ENCODE data around the gene NOTCH2.
"Not testable (repeated sequence)": the region's sequence is repeated elsewhere in the genome, so short reads cannot be mapped to it uniquely, and the experiment has no call there.

NOTCH2 gene

DNA sequence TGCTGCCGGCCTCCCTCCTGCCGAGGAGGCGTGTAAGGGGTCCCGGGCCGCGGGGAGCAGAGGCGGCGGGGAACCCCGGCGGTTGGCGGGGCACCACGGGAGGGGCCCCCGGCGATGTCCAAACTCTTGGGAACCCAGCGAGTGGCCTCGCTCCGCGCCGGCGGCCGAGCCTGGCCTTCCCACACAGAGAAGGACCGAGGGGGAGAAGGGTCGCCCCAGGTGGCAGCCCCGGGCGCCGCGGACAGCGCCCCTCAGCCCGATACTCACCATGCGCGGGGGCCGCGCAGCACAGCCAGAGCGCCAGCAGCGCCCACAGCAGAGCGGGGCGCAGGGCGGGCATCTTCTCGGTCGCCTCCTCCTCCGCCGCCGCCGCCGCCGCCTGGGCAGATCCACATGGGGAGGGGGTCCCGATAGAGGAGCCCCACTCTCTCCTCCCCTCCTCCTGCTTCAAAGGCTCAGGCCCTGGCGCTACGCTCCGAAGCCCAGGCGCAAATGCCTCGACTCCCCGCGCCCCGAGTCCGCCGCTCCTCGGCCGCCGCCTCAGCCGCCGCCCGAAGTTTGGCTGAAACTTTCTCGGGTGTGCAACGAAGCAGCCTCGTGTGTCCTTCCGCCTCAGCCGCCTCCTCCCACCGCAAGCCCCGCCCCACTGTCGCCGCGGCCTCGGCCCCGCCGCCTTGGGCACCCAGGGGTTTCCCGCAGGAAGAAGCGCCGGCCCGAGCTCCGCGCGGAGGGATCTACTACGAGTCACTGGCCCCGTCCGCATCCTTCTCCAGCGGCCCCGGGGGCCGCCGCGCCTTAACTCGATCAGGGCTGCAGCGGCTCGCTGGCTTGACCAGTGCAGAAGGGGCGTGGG lies at the start of gene NOTCH2:
Gene NOTCH2 (minus strand): TSS at position 596 of the 853 bp plus-strand sequence. CDS start 256 bp downstream, at position 340.
- DNase-seq (ENCODE audit: low read depth), result peak; percentile 32

DNA sequence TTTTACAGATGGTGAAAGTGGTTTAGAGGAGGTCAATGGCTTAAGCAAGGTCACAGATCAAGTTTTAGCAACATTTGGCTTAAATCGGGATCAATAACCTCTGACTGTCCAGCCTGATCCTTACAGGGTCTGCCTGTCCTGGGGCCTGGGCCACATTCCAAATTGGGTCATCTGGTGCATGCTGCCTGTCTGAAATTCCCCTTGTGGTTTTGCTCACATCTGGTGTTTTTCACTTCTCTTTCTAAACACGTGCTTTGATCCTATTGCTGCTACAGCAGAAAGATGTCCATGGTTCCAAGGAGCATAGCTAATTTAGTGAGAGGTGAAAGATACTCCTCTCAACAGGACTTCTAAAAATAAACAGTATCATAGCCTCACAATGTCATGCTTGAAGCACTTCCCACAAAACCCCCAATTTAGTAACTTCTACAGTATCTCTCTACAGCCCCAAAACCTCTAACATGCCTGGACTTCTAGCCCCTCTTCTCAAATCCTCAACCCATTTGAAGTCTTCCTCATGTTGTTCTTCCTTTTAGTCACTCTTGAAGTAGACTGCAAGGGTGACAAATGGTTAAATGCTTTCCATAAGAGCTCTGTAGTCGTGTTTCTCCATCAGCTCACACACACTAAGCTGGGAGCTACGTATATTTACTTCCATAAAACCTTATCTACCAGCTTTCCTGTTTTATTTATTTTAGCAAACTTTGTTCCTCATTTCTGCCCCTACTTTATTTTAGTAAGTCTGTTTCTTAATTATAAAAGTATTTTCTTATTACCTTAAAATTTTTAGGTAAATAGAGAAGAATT lies 48.1 kb upstream of the NOTCH2 start:
- DNase-seq (ENCODE audit: low read depth), result not testable (repeated sequence)

DNA sequence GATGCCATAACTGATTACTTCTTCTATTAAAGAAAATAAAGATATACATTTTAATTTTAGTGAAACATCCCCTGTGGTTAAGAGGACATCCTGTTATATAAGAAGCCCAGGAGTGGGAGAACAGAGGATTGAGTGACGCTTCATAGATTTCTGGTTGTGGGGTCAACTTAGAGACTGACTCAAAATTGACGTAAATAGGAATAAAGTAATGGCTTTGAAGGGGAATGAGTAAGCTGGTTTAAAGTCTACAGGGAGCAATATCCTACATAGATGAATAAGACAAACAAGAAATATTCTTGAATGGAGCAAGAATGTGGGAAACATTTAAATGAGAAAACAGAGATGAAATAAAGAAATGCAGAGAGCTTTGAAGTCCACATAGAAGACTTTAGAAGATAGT lies 46.6 kb upstream of the NOTCH2 start:
- DNase-seq (ENCODE audit: low read depth), result peak; percentile 82

DNA sequence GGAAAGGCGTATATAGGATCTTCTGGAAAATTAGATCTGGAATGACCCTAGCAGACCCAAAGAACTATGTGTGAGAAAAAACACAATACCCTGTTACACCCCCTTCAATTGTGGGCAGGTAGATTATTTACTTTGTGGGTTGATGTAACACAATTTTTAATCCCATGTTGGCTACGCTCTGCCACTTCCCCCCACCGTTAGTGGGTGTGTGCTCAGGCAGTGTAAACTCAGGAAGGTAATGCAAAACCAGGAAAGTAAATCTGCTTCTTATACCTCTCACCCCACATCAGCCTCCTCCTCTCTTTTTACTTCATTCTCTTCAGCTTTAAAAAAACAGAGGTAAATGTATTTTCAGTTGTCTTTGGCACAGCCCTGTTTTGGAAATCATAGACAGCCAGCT lies 43.7 kb upstream of the NOTCH2 start:
- not testable (repeated sequence) for DNase-seq (ENCODE audit: low read depth)

DNA sequence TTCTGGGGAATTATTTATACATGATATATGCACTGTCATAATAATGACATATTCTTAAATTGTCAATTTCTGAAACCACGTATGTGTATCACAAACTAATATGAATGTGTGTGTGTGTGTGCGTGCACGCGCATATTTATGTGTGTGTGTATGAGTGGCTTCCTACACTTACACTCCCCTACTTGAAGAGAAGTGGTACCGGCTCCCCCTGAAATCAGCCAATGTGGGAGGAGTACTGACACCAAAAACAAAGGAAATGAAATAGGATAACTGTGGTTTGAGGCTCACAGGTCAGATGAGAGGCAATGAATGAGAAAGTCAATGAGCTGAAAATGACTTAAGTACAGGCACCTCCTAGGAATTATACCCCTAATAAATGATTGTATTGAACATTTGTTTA lies 42.8 kb upstream of the NOTCH2 start:
- peak; percentile 38 for DNase-seq (ENCODE audit: low read depth)

DNA sequence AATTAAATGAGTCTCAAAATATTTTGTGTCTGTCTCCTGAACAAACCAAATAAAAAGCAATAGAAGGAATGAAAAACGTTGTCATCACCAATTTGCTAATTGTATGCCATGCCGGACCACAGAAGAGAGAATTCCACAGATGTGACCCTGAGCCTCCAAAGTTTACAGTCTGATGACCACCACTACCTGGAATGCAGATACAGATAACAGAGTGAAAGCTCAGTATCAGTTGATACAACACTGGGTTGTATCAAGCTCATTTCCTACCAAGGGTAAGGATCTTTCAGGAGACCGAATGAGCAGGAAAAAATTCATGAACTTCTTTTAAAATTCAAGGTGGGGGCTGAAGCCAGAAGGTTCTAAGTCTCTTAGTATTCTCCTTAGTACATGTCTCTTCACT lies 42.3 kb upstream of the NOTCH2 start:
- not testable (repeated sequence) for DNase-seq (ENCODE audit: low read depth)

DNA sequence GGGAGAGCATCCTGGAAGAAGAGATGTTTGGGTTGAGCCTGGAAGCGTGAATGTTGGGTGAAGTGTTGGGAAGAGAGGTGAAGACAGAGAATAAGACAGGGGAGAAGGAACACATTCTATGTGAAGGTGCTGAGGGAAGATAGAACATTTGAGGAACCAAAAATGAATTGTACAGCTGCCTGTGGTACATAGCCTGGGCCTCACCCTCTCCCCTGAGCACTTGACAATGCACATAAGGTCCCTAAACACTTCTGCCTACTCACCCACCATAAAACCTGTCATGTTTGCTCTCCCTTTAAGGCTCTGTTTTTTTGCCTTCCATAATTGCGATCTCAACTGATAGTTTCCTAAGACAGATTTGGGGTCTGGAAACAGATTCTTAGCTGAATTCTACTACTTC lies 41.5 kb upstream of the NOTCH2 start:
- not testable (repeated sequence) for DNase-seq (ENCODE audit: low read depth)

DNA sequence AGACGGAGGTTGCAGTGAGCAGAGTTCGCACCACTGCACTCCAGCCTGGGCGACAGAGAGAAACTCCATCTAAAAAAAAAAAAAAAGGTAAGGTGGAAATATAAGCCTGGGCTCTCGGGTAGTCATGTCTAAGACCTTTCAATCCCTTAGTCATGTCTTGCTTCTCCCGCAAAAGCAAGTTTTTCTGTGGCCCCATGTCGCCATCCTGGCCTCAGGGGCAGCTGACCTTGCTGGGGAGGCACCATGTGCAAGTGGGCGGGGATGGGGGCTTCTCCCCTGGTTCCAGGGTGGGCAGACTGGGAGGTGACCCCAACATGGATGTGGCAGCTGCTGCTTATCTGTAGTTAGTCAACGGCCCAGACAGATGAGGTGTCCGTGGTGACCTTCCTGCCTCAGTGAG lies 40.2 kb upstream of the NOTCH2 start:
- not testable (repeated sequence) for DNase-seq (ENCODE audit: low read depth)

DNA sequence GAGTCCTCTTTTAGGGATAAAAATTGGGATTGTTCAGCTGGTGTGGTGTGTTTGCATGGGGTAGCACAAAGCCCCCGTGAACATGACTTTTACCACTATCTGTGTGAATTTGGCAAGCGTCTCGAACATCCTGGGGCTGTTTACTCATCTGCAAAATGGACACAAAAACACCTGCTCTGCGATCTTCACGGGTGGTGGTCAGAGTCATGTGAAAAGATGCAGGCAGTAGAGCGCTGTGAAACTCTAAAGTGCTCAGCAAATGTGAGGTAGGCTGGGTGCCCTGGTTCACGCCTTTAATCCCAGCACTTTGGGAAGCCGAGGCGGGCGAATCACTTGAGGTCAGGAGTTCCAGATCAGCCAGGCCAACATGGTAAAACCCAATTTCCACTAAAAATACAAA lies 39.7 kb upstream of the NOTCH2 start:
- DNase-seq (ENCODE audit: low read depth), result not testable (repeated sequence)

DNA sequence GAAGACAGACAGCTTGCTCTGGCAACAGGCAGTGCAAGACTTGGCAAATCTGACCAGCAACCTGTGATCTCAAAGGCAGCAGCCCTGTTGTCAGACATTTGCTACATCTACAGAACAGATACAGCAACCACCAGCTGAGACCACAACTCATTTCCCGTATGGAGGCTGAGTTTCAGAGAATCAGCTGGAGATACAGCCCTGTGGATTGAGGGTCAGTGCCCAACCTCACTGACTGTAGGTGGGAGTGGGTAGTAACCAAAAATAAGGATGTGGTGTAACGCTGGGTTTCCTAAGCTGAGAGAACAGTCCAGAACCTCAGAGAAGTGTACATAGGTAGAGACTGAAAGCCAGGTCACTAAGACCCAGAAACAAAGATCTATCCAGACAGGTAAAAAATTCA lies 35.8 kb upstream of the NOTCH2 start:
- not testable (repeated sequence) for DNase-seq (ENCODE audit: low read depth)

DNA sequence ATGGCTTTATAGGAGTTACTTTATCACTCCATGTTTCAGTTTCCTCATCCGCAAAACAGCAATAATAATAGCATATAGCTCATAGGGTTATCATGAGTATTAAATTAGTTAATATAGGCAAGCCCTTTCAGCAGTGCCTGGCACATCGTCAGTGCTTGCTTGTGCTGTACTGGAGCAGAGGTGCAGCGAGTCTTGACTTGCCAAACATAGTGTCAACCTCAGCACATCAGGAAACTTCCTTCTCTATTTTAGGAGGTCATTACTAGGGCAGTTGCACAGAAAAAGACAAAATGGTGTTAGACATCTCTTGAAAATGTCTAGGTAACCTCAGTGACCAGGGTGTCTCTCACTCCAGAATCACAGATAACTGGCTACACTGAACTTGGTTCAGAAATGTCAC lies 34.3 kb upstream of the NOTCH2 start:
- not testable (repeated sequence) for DNase-seq (ENCODE audit: low read depth)

DNA sequence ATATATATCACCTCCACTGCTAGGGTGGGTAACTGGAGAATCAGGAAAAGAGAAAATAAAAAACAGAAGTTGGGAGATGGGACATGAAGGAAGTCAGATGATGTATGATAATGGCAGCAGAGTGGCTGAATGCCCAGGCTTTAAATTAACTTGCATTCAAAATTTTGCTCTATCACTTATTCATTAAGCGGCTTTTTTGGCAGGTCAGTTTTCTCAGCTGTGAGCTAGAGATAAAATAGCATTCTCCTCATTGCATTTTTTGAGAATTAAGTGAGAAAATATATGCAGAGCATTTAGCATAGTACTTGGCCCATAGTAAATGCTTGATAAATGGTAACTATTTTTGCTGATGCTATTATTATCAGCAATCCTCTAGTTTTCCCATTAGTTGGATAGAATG lies 32.1 kb upstream of the NOTCH2 start:
- not testable (repeated sequence) for DNase-seq (ENCODE audit: low read depth)

DNA sequence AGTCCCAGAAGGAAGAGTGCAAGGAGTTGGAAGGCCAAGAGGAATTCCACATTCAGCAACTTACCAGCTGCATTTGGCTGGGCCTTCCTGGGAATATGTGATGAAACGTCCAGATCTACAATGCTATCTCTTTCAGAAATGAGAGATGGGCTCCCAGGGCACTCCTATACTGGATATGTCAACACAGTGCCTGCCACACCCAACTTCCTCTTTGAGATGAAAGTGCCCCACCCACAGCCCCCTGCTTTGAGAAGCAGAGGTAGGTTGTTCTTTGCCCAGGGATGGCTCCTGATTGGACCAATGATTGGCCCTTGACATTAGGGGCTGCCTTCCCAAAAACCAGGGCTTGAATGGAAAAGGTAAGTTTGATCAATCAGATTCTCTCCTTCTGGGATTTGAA lies 31.1 kb upstream of the NOTCH2 start:
- DNase-seq (ENCODE audit: low read depth), result not testable (repeated sequence)

DNA sequence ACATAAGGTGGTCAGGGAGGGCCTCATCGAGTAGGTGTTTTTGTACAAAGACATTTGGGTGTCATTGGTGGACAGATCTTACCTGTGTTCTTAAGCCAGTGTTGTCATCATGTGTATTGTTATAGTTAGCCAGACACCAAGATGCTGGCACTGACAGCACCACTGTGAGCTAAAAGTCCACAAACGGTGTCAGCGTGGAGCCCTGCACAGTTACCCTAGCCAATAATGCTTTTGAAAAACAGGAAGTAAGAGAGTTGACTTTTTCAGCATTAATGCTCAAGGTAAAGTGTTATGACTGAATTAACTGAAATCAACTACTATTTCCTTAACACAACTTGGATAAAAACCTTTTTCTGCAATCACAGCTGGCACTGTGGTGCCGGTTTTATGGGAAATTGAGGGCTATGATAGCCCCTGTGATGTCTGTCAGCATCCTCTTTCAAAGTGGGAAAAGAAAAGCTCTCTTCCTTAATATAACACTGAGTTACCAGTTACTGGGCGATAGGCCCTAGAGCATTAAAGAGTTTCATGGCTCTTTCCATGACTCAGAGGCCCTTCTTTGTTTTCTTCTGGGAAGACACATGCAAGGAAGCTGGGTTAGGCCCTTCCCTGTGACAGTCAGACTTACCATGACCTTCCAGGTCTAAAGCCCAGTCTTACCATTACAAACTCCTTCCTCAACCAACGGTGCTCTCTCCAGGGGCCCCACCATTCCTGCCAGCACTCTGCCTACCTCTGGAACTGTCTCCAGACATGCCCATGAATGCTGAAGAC lies 29.7 kb upstream of the NOTCH2 start:
- not testable (repeated sequence) for DNase-seq (ENCODE audit: low read depth)

DNA sequence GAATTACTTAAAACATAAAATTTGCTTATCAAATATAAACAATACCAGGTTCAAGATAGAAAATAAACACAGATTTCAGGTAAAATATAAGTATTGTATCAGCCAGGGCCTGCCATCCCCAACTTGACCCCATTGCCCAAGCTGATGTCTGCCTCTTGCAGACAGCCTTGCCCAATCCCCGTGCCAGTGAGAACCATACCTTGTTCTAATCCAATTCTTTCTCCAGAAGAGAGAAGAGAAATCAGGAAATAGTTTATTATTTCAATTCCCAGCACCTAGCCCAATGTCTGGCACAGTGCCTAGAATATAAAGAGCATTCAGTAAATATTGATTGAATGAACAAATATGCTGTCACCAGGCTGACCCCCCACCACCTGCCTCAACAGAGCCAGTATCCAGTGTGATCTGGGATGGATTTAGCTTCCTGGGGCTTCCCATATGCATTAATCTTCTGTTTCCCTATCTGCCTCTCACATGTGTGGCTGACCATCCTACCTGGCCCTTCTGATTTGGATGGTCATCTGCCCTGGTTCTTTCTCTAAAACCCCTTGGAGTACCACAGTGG lies 27.6 kb upstream of the NOTCH2 start:
- not testable (repeated sequence) for DNase-seq (ENCODE audit: low read depth)

DNA sequence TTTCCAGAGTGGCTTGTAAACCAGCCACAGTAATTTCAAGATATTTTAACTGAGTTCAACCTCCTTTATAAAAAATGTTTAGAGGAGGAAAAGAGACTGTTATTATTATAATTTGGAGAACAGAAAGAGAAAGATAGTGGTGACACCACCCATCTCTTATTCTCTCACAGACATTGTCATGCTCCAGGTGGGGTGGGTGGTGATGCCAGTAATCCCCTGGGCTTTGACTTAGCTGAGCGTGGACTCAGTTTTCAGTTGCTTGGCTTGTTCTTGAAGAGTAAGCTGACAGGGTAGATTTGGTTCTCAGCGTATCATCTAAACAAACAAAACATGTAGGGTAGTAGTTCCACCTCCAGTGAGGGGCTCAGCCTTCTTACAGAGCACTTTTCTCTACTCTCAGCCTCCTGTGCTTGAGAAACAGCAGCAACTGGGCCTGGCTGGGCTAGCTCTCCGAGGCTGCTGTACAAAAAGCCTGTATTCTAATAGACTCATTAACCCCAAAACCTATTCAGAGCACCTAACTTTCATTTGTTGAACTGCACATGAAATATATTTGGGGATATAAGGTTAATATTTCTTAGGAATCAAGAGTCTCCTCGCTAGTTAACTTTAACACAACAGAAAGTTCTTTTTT lies 24.2 kb upstream of the NOTCH2 start:
- DNase-seq (ENCODE audit: low read depth), result not testable (repeated sequence)

DNA sequence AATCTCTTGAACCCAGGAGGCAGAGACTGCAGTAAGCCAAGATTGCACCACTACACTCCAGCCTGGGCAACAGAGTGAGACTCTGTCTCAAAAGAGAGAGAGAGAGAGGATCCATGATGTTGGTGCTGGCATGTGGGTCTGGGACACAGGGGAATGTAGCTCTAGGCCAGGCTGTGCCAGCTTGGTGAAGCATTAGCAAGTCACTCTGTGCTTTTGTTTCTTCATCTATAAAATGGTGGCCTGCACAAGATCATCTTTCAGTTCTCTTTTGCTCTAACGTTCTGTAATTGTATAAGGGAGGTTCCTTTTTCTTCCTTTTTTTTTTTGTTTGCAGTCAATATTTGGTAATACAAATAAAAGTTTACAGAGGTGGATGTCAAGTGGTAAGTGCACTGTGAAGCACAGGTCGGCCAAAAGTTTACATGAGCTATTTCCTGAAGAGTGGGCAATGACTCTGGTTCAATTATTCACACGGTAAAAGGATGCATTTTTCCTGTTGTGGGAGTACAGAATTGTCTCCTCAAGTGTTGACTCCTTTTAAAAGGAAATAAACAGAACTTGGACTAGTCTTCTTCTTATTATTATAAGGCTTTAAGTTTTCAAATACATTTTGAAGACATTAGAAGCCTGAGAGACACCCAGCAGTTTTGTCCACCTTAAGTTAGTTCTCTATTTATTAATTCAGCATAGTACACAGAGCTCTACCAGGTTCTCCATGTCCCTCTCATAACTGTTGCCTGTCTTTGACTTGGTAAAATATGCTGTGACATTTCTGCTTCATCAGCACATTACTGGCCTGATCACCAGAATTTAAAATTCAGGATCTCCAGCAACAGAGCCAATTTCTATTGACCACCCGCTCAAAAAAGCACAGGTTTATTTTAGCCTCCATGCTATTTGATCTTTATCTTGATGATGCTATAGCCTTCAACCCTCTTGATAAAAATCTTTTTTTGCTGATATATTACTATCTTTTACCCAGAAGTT lies 23.1 kb upstream of the NOTCH2 start:
- not testable (repeated sequence) for DNase-seq (ENCODE audit: low read depth)

DNA sequence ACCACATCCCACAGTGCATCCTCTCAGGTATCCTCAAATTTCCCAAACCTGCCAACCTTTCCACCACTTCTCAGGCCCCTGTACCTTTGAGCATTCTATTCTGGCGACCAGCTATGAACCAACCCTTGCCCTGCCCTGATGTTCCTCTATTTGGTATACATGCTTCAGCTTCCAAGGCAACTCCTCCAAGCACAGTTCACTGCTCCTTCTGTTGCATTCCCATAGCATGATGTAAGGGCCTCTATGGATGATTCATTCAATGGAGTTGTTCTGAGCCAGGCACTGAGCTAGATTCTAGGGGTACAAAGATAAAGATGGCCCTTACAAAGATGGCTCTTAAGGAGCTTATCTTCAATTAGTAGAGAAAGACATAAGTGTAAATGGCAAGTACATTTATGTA lies 21.4 kb upstream of the NOTCH2 start:
- not testable (repeated sequence) for DNase-seq (ENCODE audit: low read depth)

DNA sequence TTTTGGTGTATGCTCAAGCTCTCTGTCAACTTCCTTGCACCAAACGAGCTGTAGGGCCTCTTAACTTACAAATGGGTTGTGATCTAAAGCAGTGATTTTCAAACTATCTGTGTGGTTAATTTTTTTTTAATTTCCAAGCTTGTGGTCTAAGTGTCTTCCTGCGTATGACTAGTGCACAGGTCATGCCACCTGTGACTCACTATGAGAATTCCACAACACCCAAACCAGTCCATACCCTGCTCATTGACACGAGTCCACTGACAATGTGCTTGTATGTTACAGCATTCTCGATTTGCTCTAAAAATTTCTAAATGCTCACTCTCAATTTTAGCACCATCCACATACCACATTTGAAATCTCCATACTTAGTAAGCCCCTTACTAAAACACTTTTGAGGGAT lies 18.5 kb upstream of the NOTCH2 start:
- DNase-seq (ENCODE audit: low read depth), result peak; percentile 93

DNA sequence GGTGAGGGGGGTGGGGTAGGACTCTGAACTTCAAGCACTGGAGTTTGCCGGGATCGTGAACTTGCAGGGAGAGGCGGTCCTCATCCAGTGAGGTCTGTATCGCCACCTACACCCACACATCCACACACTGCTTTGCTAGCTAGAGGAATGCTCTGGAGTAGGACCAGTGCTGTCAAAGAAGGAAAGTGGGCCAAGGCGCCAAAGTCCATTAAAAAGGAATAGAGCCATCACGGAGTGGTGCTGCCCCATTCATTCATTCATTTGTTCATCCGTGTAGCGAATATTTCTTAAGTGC lies 405 bp upstream of the NOTCH2 start:
- not testable (repeated sequence) for DNase-seq (ENCODE audit: low read depth)

Measured in ELR (cell line).